ENCODE results near the gene KRTAP12-2. TPM values are rescaled to one million over a fixed set of nuclear protein-coding genes. Genes with fewer than 3 reads are reported as not detected.
"Not testable (repeated sequence)": the region's sequence is repeated elsewhere in the genome, so short reads cannot be mapped to it uniquely, and the experiment has no call there.

KRTAP12-2 gene
- total RNA-seq, 4 donors from 2014 or later = not detected

GRCh38 chr21:44648557-44649311 lies 18.0 kb downstream of the KRTAP12-2 start:
- H3K36me3 ChIP-seq = no peaks in the 10 kb centered on the region
- H3K9me3 ChIP-seq = peaks cover 0 to 21% (median 0%) of the 10 kb centered on the region in 3 donors
- no peaks in the 10 kb centered on the region for H3K4me1 ChIP-seq
- 70 to 75% methylated on average over 2 to 4 of the region's 33 CpGs for WGBS, 2 donors (ENCODE audit: low coverage in 1 of 2)
- TF ChIP-seq, protein P1, sequence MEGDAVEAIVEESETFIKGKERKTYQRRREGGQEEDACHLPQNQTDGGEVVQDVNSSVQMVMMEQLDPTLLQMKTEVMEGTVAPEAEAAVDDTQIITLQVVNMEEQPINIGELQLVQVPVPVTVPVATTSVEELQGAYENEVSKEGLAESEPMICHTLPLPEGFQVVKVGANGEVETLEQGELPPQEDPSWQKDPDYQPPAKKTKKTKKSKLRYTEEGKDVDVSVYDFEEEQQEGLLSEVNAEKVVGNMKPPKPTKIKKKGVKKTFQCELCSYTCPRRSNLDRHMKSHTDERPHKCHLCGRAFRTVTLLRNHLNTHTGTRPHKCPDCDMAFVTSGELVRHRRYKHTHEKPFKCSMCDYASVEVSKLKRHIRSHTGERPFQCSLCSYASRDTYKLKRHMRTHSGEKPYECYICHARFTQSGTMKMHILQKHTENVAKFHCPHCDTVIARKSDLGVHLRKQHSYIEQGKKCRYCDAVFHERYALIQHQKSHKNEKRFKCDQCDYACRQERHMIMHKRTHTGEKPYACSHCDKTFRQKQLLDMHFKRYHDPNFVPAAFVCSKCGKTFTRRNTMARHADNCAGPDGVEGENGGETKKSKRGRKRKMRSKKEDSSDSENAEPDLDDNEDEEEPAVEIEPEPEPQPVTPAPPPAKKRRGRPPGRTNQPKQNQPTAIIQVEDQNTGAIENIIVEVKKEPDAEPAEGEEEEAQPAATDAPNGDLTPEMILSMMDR (IDR thresholded peaks at IDR 0.05) = no peak
- TF ChIP-seq EP300 (IDR thresholded peaks at IDR 0.05) (no peak), POLR2AphosphoS5 (IDR thresholded peaks at IDR 0.05) (no peak), POLR2A (IDR thresholded peaks at IDR 0.05) (no peak)
- no peak for ATAC-seq
- H3K27me3 ChIP-seq = peaks cover 50% of the 10 kb centered on the region
- no peak overlapping the region for H3K27ac ChIP-seq
- no peak overlapping the region for H3K4me3 ChIP-seq

DNA sequence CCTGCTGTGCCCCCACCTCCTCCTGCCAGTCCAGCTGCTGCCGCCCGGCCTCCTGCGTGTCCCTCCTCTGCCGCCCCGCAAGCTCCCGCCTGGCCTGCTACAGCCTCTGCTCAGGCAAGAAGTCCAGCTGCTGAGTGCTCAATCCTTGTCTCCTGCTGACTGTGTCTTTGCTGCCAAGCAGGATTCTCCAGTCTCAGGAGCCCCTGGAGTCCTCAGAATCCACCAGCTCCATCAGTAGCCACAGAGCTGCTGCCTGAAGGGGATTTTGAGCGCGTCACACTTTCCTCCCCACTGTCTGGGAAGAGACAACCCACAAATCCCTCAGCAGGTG lies 19.5 kb downstream of the KRTAP12-2 start:
- WGBS, 2 donors (ENCODE audit: low coverage in 1 of 2) = 20% methylated on average over 1 of the region's 8 CpGs; no CpG with 5 or more reads in 1 of the 2 donors
- no peak overlapping the region for H3K27ac ChIP-seq
- peaks cover 50% of the 10 kb centered on the region for H3K27me3 ChIP-seq
- no peak overlapping the region for H3K4me3 ChIP-seq
- no peak for ATAC-seq
- no peaks in the 10 kb centered on the region for H3K36me3 ChIP-seq
- H3K4me1 ChIP-seq = no peaks in the 10 kb centered on the region
- TF ChIP-seq EP300 (IDR thresholded peaks at IDR 0.05) (no peak), POLR2AphosphoS5 (IDR thresholded peaks at IDR 0.05) (no peak), POLR2A (IDR thresholded peaks at IDR 0.05) (no peak)
- TF ChIP-seq, protein P1 (IDR thresholded peaks at IDR 0.05) = no peak
- peaks cover 0 to 32% (median 0%) of the 10 kb centered on the region in 3 donors for H3K9me3 ChIP-seq

- peaks cover 0 to 34% (median 0%) of the 10 kb centered on the region in 3 donors for H3K9me3 ChIP-seq
- not testable (repeated sequence) for H3K4me1 ChIP-seq, H3K36me3 ChIP-seq, H3K4me3 ChIP-seq, H3K27ac ChIP-seq, ATAC-seq
- 20 to 88% methylated on average over 2 to 3 of the region's 21 CpGs for WGBS, 2 donors (ENCODE audit: low coverage in 1 of 2)
- H3K27me3 ChIP-seq = peaks cover 50% of the 10 kb centered on the region
Measured at GRCh38 chr21:44646366-44647221, 20.1 kb downstream of the KRTAP12-2 start, which contains the start of gene KRTAP10-11. TSS of gene KRTAP10-11 (plus strand) at chr21:44646414. CDS start at chr21:44646459, 45 bp downstream.

DNA sequence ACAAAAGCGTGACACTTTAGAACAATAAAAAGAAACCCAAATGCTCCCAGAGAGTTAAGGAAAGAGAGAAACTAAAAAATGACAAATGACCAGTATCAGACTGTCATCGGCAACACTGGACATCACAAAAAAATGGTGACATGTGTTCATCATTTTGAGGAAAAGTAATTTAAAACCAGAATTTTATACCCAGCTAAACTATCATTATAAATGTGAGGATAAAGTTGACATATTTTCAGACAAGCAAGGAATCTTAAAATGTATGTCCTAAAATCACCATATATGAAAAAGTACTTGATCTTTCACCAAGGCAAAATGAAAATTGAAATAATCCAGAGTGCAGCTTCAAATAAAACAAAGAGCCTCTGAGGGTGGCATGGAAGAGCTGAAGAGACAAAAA lies 21.8 kb downstream of the KRTAP12-2 start:
- TF ChIP-seq, protein P1 (IDR thresholded peaks at IDR 0.05) = no peak
- TF ChIP-seq POLR2A (IDR thresholded peaks at IDR 0.05) (no peak), EP300 (IDR thresholded peaks at IDR 0.05) (no peak), POLR2AphosphoS5 (IDR thresholded peaks at IDR 0.05) (no peak)
- no peak overlapping the region for H3K27ac ChIP-seq
- ATAC-seq = no peak
- H3K4me3 ChIP-seq = no peak overlapping the region
- 39 to 91% methylated on average over 2 of the region's 2 CpGs for WGBS, 2 donors (ENCODE audit: low coverage in 1 of 2)
- H3K36me3 ChIP-seq = no peaks in the 10 kb centered on the region
- H3K9me3 ChIP-seq = peaks cover 0 to 51% (median 0%) of the 10 kb centered on the region in 3 donors
- no peaks in the 10 kb centered on the region for H3K4me1 ChIP-seq
- H3K27me3 ChIP-seq = peaks cover 57% of the 10 kb centered on the region

GRCh38 chr21:44643741-44644310 lies 22.9 kb downstream of the KRTAP12-2 start:
- no peaks in the 10 kb centered on the region for H3K4me1 ChIP-seq
- peaks cover 0 to 51% (median 0%) of the 10 kb centered on the region in 3 donors for H3K9me3 ChIP-seq
- peaks cover 57% of the 10 kb centered on the region for H3K27me3 ChIP-seq
- H3K27ac ChIP-seq = no peak overlapping the region
- no peak for ATAC-seq
- no peak for TF ChIP-seq EP300 (IDR thresholded peaks at IDR 0.05)
- TF ChIP-seq POLR2AphosphoS5 (IDR thresholded peaks at IDR 0.05) = no peak
- TF ChIP-seq, protein P1 (IDR thresholded peaks at IDR 0.05) = no peak
- TF ChIP-seq POLR2A (IDR thresholded peaks at IDR 0.05) = no peak
- H3K4me3 ChIP-seq = no peak overlapping the region
- no peaks in the 10 kb centered on the region for H3K36me3 ChIP-seq
- 35 to 70% methylated on average over 11 to 12 of the region's 14 CpGs for WGBS, 2 donors (ENCODE audit: low coverage in 1 of 2)
